ENCODE measurements around the gene BRD8. TPM values are rescaled to one million over a fixed set of nuclear protein-coding genes. Genes with fewer than 3 reads are reported as not detected.
"Not testable (repeated sequence)": the region's sequence is repeated elsewhere in the genome, so short reads cannot be mapped to it uniquely, and the experiment has no call there.

The BRD8 gene
- total RNA-seq, 1 donor from 2014 or later = 51.8 TPM

GRCh38 chr5:138186002-138186447 is 7.6 kb upstream of the BRD8 start:
- DNase-seq (ENCODE audit: low spot score) = no peak
- no peaks in the 10 kb centered on the region for H3K27me3 Mint-ChIP-seq (ENCODE audit: insufficient read depth)
- no peak overlapping the region for H3K4me3 Mint-ChIP-seq
- H3K27ac Mint-ChIP-seq = no peak overlapping the region
- H3K4me1 Mint-ChIP-seq (ENCODE audit: low read depth) = peaks cover 5% of the 10 kb centered on the region
- peaks cover 66% of the 10 kb centered on the region for H3K36me3 Mint-ChIP-seq (ENCODE audit: low read depth)
- H3K9me3 Mint-ChIP-seq = no peaks in the 10 kb centered on the region
- intact Hi-C loops (cut with micrococcal nuclease) = no loop called here

GRCh38 chr5:138182808-138183207 is 4.4 kb upstream of the BRD8 start:
- Mint-ChIP-seq H3K27ac (no peak overlapping the region), H3K36me3 (ENCODE audit: low read depth) (peaks cover 52% of the 10 kb centered on the region), H3K4me1 (ENCODE audit: low read depth) (peaks cover 8% of the 10 kb centered on the region)

GRCh38 chr5:138180841-138181240 is 2.4 kb upstream of the BRD8 start:
- Mint-ChIP-seq H3K4me3 (no peak overlapping the region), H3K27ac (no peak overlapping the region), H3K4me1 (ENCODE audit: low read depth) (peaks cover 8% of the 10 kb centered on the region), H3K9me3 (no peaks in the 10 kb centered on the region), H3K27me3 (ENCODE audit: insufficient read depth) (no peaks in the 10 kb centered on the region), H3K36me3 (ENCODE audit: low read depth) (peaks cover 40% of the 10 kb centered on the region)
- intact Hi-C loops (cut with micrococcal nuclease) = loop anchor here (1.0 to 2.0 kb wide), 5 partner anchors 102 to 368 kb away; partner anchors contain the start of gene KDM3B
- DNase-seq (ENCODE audit: low spot score) = no peak

More at GRCh38 chr5:138182808-138183207, 4.4 kb upstream of the BRD8 start:
- DNase-seq (ENCODE audit: low spot score) = no peak
- Mint-ChIP-seq H3K27me3 (ENCODE audit: insufficient read depth) (no peaks in the 10 kb centered on the region), H3K4me3 (no peak overlapping the region), H3K9me3 (no peaks in the 10 kb centered on the region)
- intact Hi-C loops (cut with micrococcal nuclease) = no loop called here

- peak; percentile 16 for DNase-seq (ENCODE audit: low spot score)
- intact Hi-C loops (cut with micrococcal nuclease) = loop anchor here (1.0 to 2.0 kb wide), 5 partner anchors 103 to 369 kb away; partner anchors contain the start of gene KDM3B
- peak overlapping the region; percentile 59 for H3K27ac Mint-ChIP-seq
- H3K36me3 Mint-ChIP-seq (ENCODE audit: low read depth) = peaks cover 39% of the 10 kb centered on the region
- peaks cover 8% of the 10 kb centered on the region for H3K4me1 Mint-ChIP-seq (ENCODE audit: low read depth)
- no peak overlapping the region for H3K4me3 Mint-ChIP-seq
- H3K27me3 Mint-ChIP-seq (ENCODE audit: insufficient read depth) = no peaks in the 10 kb centered on the region
- H3K9me3 Mint-ChIP-seq = no peaks in the 10 kb centered on the region
Observed at GRCh38 chr5:138180183-138180782, 1.9 kb upstream of the BRD8 start.

GRCh38 chr5:138179277-138179857 is 937 bp upstream of the BRD8 start:
- H3K9me3 Mint-ChIP-seq = no peaks in the 10 kb centered on the region
- no peaks in the 10 kb centered on the region for H3K27me3 Mint-ChIP-seq (ENCODE audit: insufficient read depth)
- H3K27ac Mint-ChIP-seq = no peak overlapping the region
- no peak overlapping the region for H3K4me3 Mint-ChIP-seq
- peaks cover 8% of the 10 kb centered on the region for H3K4me1 Mint-ChIP-seq (ENCODE audit: low read depth)
- no peak for DNase-seq (ENCODE audit: low spot score)
- intact Hi-C loops (cut with micrococcal nuclease) = loop anchor here (2.0 kb wide), 1 partner anchor 313 kb away; no protein-coding TSS in a partner anchor
- H3K36me3 Mint-ChIP-seq (ENCODE audit: low read depth) = peaks cover 35% of the 10 kb centered on the region

GRCh38 chr5:138177941-138178515 is 402 bp downstream of the BRD8 start:
- H3K4me1 Mint-ChIP-seq (ENCODE audit: low read depth) = peaks cover 15% of the 10 kb centered on the region
- H3K27ac Mint-ChIP-seq = no peak overlapping the region
- peak; percentile 22 for DNase-seq (ENCODE audit: low spot score)
- H3K36me3 Mint-ChIP-seq (ENCODE audit: low read depth) = peaks cover 29% of the 10 kb centered on the region
- H3K27me3 Mint-ChIP-seq (ENCODE audit: insufficient read depth) = no peaks in the 10 kb centered on the region
- H3K4me3 Mint-ChIP-seq = no peak overlapping the region
- no peaks in the 10 kb centered on the region for H3K9me3 Mint-ChIP-seq
- intact Hi-C loops (cut with micrococcal nuclease) = loop anchor here (1.0 to 2.0 kb wide), 10 partner anchors 35 to 397 kb away; partner anchors contain the start of genes CDC23, CDC25C, ETF1 and HSPA9

- intact Hi-C loops (cut with micrococcal nuclease) = no loop called here
- no peak for DNase-seq (ENCODE audit: low spot score)
- Mint-ChIP-seq H3K4me1 (ENCODE audit: low read depth) (peaks cover 6% of the 10 kb centered on the region), H3K27me3 (ENCODE audit: insufficient read depth) (no peaks in the 10 kb centered on the region), H3K27ac (no peak overlapping the region), H3K9me3 (no peaks in the 10 kb centered on the region), H3K4me3 (no peak overlapping the region), H3K36me3 (ENCODE audit: low read depth) (peaks cover 63% of the 10 kb centered on the region)
Observed at GRCh38 chr5:138170299-138170698, 8.1 kb downstream of the BRD8 start.

- H3K4me3 Mint-ChIP-seq = no peak overlapping the region
- peaks cover 6% of the 10 kb centered on the region for H3K4me1 Mint-ChIP-seq (ENCODE audit: low read depth)
- DNase-seq (ENCODE audit: low spot score) = no peak
- H3K36me3 Mint-ChIP-seq (ENCODE audit: low read depth) = peaks cover 68% of the 10 kb centered on the region
- no peak overlapping the region for H3K27ac Mint-ChIP-seq
- no peaks in the 10 kb centered on the region for H3K27me3 Mint-ChIP-seq (ENCODE audit: insufficient read depth)
- intact Hi-C loops (cut with micrococcal nuclease) = no loop called here
- H3K9me3 Mint-ChIP-seq = no peaks in the 10 kb centered on the region
Observed at GRCh38 chr5:138169124-138169523, 9.3 kb downstream of the BRD8 start.

- intact Hi-C loops (cut with micrococcal nuclease) = no loop called here
- Mint-ChIP-seq H3K27ac (no peak overlapping the region), H3K4me1 (ENCODE audit: low read depth) (no peaks in the 10 kb centered on the region), H3K27me3 (ENCODE audit: insufficient read depth) (no peaks in the 10 kb centered on the region), H3K4me3 (no peak overlapping the region), H3K36me3 (ENCODE audit: low read depth) (peaks cover 74% of the 10 kb centered on the region), H3K9me3 (no peaks in the 10 kb centered on the region)
- no peak for DNase-seq (ENCODE audit: low spot score)
Observed at GRCh38 chr5:138163721-138164120, 14.7 kb downstream of the BRD8 start.

- no peaks in the 10 kb centered on the region for H3K27me3 Mint-ChIP-seq (ENCODE audit: insufficient read depth)
- intact Hi-C loops (cut with micrococcal nuclease) = no loop called here
Observed at GRCh38 chr5:138160706-138161105, 17.7 kb downstream of the BRD8 start.

GRCh38 chr5:138159666-138160065 is 18.8 kb downstream of the BRD8 start:
- Mint-ChIP-seq H3K4me3 (no peak overlapping the region), H3K9me3 (no peaks in the 10 kb centered on the region), H3K27ac (no peak overlapping the region), H3K36me3 (ENCODE audit: low read depth) (peaks cover 49% of the 10 kb centered on the region), H3K27me3 (ENCODE audit: insufficient read depth) (no peaks in the 10 kb centered on the region), H3K4me1 (ENCODE audit: low read depth) (no peaks in the 10 kb centered on the region)
- DNase-seq (ENCODE audit: low spot score) = no peak
- intact Hi-C loops (cut with micrococcal nuclease) = no loop called here

More at GRCh38 chr5:138160706-138161105, 17.7 kb downstream of the BRD8 start:
- H3K27ac Mint-ChIP-seq = no peak overlapping the region
- H3K36me3 Mint-ChIP-seq (ENCODE audit: low read depth) = peaks cover 58% of the 10 kb centered on the region
- H3K4me3 Mint-ChIP-seq = no peak overlapping the region
- no peaks in the 10 kb centered on the region for H3K4me1 Mint-ChIP-seq (ENCODE audit: low read depth)
- DNase-seq (ENCODE audit: low spot score) = no peak
- no peaks in the 10 kb centered on the region for H3K9me3 Mint-ChIP-seq

GRCh38 chr5:138157626-138158025 is 20.8 kb downstream of the BRD8 start:
- Mint-ChIP-seq H3K27ac (no peak overlapping the region), H3K36me3 (ENCODE audit: low read depth) (peaks cover 32% of the 10 kb centered on the region)

GRCh38 chr5:138155977-138156376 is 22.5 kb downstream of the BRD8 start:
- H3K27ac Mint-ChIP-seq; DNase-seq (ENCODE audit: low spot score); H3K4me1 Mint-ChIP-seq (ENCODE audit: low read depth); H3K4me3 Mint-ChIP-seq; H3K27me3 Mint-ChIP-seq (ENCODE audit: insufficient read depth); intact Hi-C loops (cut with micrococcal nuclease); H3K9me3 Mint-ChIP-seq: not testable (repeated sequence)
- H3K36me3 Mint-ChIP-seq (ENCODE audit: low read depth) = peaks cover 27% of the 10 kb centered on the region

More at GRCh38 chr5:138157626-138158025, 20.8 kb downstream of the BRD8 start:
- intact Hi-C loops (cut with micrococcal nuclease) = no loop called here
- no peaks in the 10 kb centered on the region for H3K4me1 Mint-ChIP-seq (ENCODE audit: low read depth)
- H3K9me3 Mint-ChIP-seq = no peaks in the 10 kb centered on the region
- no peaks in the 10 kb centered on the region for H3K27me3 Mint-ChIP-seq (ENCODE audit: insufficient read depth)
- DNase-seq (ENCODE audit: low spot score) = no peak
- no peak overlapping the region for H3K4me3 Mint-ChIP-seq
